Parathyroid adenoma (tissue), 2 donors: ENCODE results near the gene TBC1D2.

ENCODE experiments used
- H2AFZ ChIP-seq: fragments of 300-600 bp; sonication (generic); one replicate; pipeline ENCODE4 v1.7.0; 2017; ENCODE audit warnings: antibody characterized with exemption, mild to moderate bottlenecking
- H3K27ac ChIP-seq: fragments of 300-600 bp; sonication (generic); one replicate; pipeline ENCODE4 v1.7.0; 2017
- H3K27me3 ChIP-seq: fragments of 300-600 bp; sonication (generic); one replicate; pipeline ENCODE4 v1.7.0; 2017; ENCODE audit warnings: low read length; ENCODE audit not compliant: control insufficient read depth, insufficient read depth
- H3K36me3 ChIP-seq: fragments of 300-600 bp; sonication (generic); one replicate; pipeline ENCODE4 v1.7.0; 2017; ENCODE audit warnings: low read length; ENCODE audit not compliant: control insufficient read depth, insufficient read depth
- H3K4me1 ChIP-seq: fragments of 300-600 bp; sonication (generic); one replicate; pipeline ENCODE4 v1.7.0; 2017; ENCODE audit warnings: control low read depth
- H3K4me2 ChIP-seq: fragments of 300-600 bp; sonication (generic); one replicate; pipeline ENCODE4 v1.7.0; 2017; ENCODE audit warnings: low read length
- H3K4me3 ChIP-seq: fragments of 300-600 bp; sonication (generic); one replicate; pipeline ENCODE4 v1.7.0; 2017; ENCODE audit warnings: low read depth, low read length
- H3K79me2 ChIP-seq: fragments of 300-600 bp; sonication (generic); one replicate; pipeline ENCODE4 v1.7.0; 2017; ENCODE audit warnings: control low read depth
- H3K9ac ChIP-seq: fragments of 300-600 bp; sonication (generic); one replicate; pipeline ENCODE4 v1.7.0; 2017; ENCODE audit warnings: mild to moderate bottlenecking
- H3K9me3 ChIP-seq: fragments of 300-600 bp; sonication (generic); one replicate; pipeline ENCODE4 v1.7.0; 2017; ENCODE audit warnings: low read length; ENCODE audit not compliant: control insufficient read depth
- CTCF ChIP-seq: fragments of 300-600 bp; sonication (generic); IDR thresholded peaks from one replicate; pipeline ENCODE4 v1.7.0; 2017; ENCODE audit warnings: antibody characterized with exemption, mild to moderate bottlenecking
- donor health status: primary hyperparathyroidism.

The TBC1D2 gene

GRCh38 chr9:98215821-98216220 is 39.6 kb downstream of the TBC1D2 start:
- no peaks in the 10 kb centered on the region for H3K79me2 ChIP-seq
- TF ChIP-seq CTCF, result peak; percentile 9
- H3K27ac ChIP-seq, result no peak overlapping the region
- no peaks in the 10 kb centered on the region for H3K27me3 ChIP-seq
- no peak overlapping the region for H3K9ac ChIP-seq
- H3K4me1 ChIP-seq, result no peaks in the 10 kb centered on the region
- H3K9me3 ChIP-seq, result no peaks in the 10 kb centered on the region
- no peaks in the 10 kb centered on the region for H3K36me3 ChIP-seq
- no peak overlapping the region for H2AFZ ChIP-seq
- H3K4me2 ChIP-seq, result no peak overlapping the region
- no peak overlapping the region for H3K4me3 ChIP-seq

- Histone ChIP-seq H3K36me3 (no peaks in the 10 kb centered on the region), H3K27ac (no peak overlapping the region)
Observed at GRCh38 chr9:98215271-98215670, 40.2 kb downstream of the TBC1D2 start.

GRCh38 chr9:98214811-98215210 is 40.6 kb downstream of the TBC1D2 start:
- Histone ChIP-seq H3K4me3 (no peak overlapping the region), H3K4me2 (no peak overlapping the region), H3K79me2 (no peaks in the 10 kb centered on the region), H3K36me3 (no peaks in the 10 kb centered on the region), H3K9me3 (no peaks in the 10 kb centered on the region), H2AFZ (no peak overlapping the region), H3K9ac (no peak overlapping the region), H3K4me1 (no peaks in the 10 kb centered on the region), H3K27me3 (no peaks in the 10 kb centered on the region), H3K27ac (no peak overlapping the region)
- TF ChIP-seq CTCF, result no peak

More at GRCh38 chr9:98215271-98215670, 40.2 kb downstream of the TBC1D2 start:
- Histone ChIP-seq H3K4me2 (no peak overlapping the region), H3K4me1 (no peaks in the 10 kb centered on the region), H3K79me2 (no peaks in the 10 kb centered on the region), H2AFZ (no peak overlapping the region), H3K27me3 (no peaks in the 10 kb centered on the region), H3K9me3 (no peaks in the 10 kb centered on the region), H3K9ac (no peak overlapping the region), H3K4me3 (no peak overlapping the region)
- no peak for TF ChIP-seq CTCF

GRCh38 chr9:98211260-98211659 is 44.2 kb downstream of the TBC1D2 start:
- Histone ChIP-seq H3K9me3 (no peaks in the 10 kb centered on the region), H2AFZ (no peak overlapping the region), H3K4me3 (no peak overlapping the region), H3K36me3 (no peaks in the 10 kb centered on the region), H3K79me2 (no peaks in the 10 kb centered on the region), H3K27me3 (no peaks in the 10 kb centered on the region), H3K4me1 (no peaks in the 10 kb centered on the region), H3K4me2 (no peak overlapping the region), H3K27ac (no peak overlapping the region), H3K9ac (no peak overlapping the region)
- TF ChIP-seq CTCF, result no peak

- Histone ChIP-seq H3K9me3 (no peaks in the 10 kb centered on the region), H3K4me3 (no peak overlapping the region), H3K4me2 (no peak overlapping the region), H2AFZ (no peak overlapping the region), H3K36me3 (no peaks in the 10 kb centered on the region), H3K27ac (no peak overlapping the region), H3K4me1 (no peaks in the 10 kb centered on the region), H3K27me3 (no peaks in the 10 kb centered on the region), H3K79me2 (no peaks in the 10 kb centered on the region), H3K9ac (no peak overlapping the region)
- no peak for TF ChIP-seq CTCF
Observed at GRCh38 chr9:98210435-98210834, 45.0 kb downstream of the TBC1D2 start.
